Lung (tissue), 12 donors: ENCODE results near the gene TPX2. TPM values are rescaled to one million over a fixed set of nuclear protein-coding genes. Genes with fewer than 3 reads are reported as not detected.

Experiments used
- ATAC-seq: fragments of 200-7000 bp; cut with Tn5 transposase; one replicate; pipeline ENCODE4 v1.9.1; 2020; ENCODE audit warnings: moderate number of reproducible peaks; ENCODE audit not compliant: insufficient read depth, low FRiP score
- DNase-seq, 3 donors: peaks; one replicate each; pipeline ENCODE4 v3.0.0-alpha.2; 2013 to 2017
- H3K27ac ChIP-seq, 2 donors: one replicate each; pipeline ENCODE4 v1.5.1; 2013; ENCODE audit warnings: mild to moderate bottlenecking in 2 of 2, moderate library complexity in 2 of 2, control low read depth in 1 of 2, inconsistent platforms in 1 of 2, low read depth in 1 of 2, low read length in 1 of 2
- H3K27me3 ChIP-seq, 3 donors: one replicate each; pipeline ENCODE4 v1.5.1; 2013; ENCODE audit warnings: low read length in 2 of 3; ENCODE audit not compliant: control insufficient read depth in 3 of 3, insufficient read depth in 3 of 3
- H3K36me3 ChIP-seq, 4 donors: one replicate each; pipeline ENCODE4 v1.5.1; 2013; ENCODE audit warnings: low read length in 4 of 4, mild to moderate bottlenecking in 1 of 4, moderate library complexity in 1 of 4; ENCODE audit not compliant: control insufficient read depth in 4 of 4, insufficient read depth in 4 of 4
- H3K4me1 ChIP-seq, 5 donors: one replicate each; pipeline ENCODE4 v1.5.1; 2013; ENCODE audit warnings: low read length in 5 of 5, mild to moderate bottlenecking in 2 of 5, moderate library complexity in 1 of 5; ENCODE audit not compliant: control insufficient read depth in 5 of 5, insufficient read depth in 5 of 5
- H3K4me3 ChIP-seq: one replicate; pipeline ENCODE4 v1.5.1; 2013; ENCODE audit warnings: mild to moderate bottlenecking, control low read depth, moderate library complexity
- H3K9ac ChIP-seq, 2 donors: one replicate each; pipeline ENCODE4 v1.5.1; 2013; ENCODE audit warnings: low read length in 2 of 2, control low read depth in 1 of 2; ENCODE audit not compliant: insufficient read depth in 1 of 2
- H3K9me3 ChIP-seq, 4 donors: one replicate each; pipeline ENCODE4 v1.5.1; 2013; ENCODE audit warnings: low read length in 3 of 4, mild to moderate bottlenecking in 1 of 4, moderate library complexity in 1 of 4; ENCODE audit not compliant: control insufficient read depth in 4 of 4, insufficient read depth in 3 of 4
- CTCF ChIP-seq: IDR thresholded peaks from 2 replicates; pipeline ENCODE4 v1.5.1; 2012; ENCODE audit warnings: mild to moderate bottlenecking; ENCODE audit errors: control extremely low read depth, extremely low read depth
- WGBS, 2 donors: extraction: QIAGEN DNeasy Blood & Tissue Kit; methylation state at CpG; one replicate each; pipeline ENCODE4 v1.1.7; 2013; 5-methylcytosine and 5-hydroxymethylcytosine counted together
- polyA plus RNA-seq, 2 donors: library from polyadenylated mRNA; stranded (reverse); fragments of 200-250 nt; gene quantifications; one replicate each; pipeline ENCODE4 v1.2.1, GENCODE V29; 2013
- total RNA-seq, 2 donors: library from RNA; depleted of rRNA in 1 of 2; stranded (reverse); fragments of >200 nt in 1 of 2; gene quantifications; one replicate each; pipeline ENCODE4 v1.2.1, GENCODE V29; 2014 to 2021
- donor health status: control.
- donor health status: control.
- donor health status: Bipolar disorder and iron deficiency.
- donor health status: healthy.
- donor health status: DM: yes; HTN: yes; CAD: no.

The TPX2 gene
- total and polyA plus RNA-seq, 4 donors = 1.6 to 6.5 (median 2.0) TPM

GRCh38 chr20:31767805-31768204 is 28.7 kb downstream of the TPX2 start:
- peaks cover 0 to 3% (median 0%) of the 10 kb centered on the region in 5 donors for H3K4me1 ChIP-seq
- H3K36me3 ChIP-seq = peaks cover 0 to 15% (median 7%) of the 10 kb centered on the region in 4 donors
- no peaks in the 10 kb centered on the region for H3K9me3 ChIP-seq
- DNase-seq (no peak), ATAC-seq (no peak)
- H3K9ac ChIP-seq = no peak overlapping the region
- TF ChIP-seq CTCF = no peak
- WGBS, 2 donors = 96 to 98% methylated on average over 3 of the region's 3 CpGs
- no peak overlapping the region for H3K27ac ChIP-seq
- H3K4me3 ChIP-seq = no peak overlapping the region
- no peaks in the 10 kb centered on the region for H3K27me3 ChIP-seq

GRCh38 chr20:31769681-31770080 is 30.6 kb downstream of the TPX2 start:
- Histone ChIP-seq H3K4me1 (peaks cover 0 to 3% (median 0%) of the 10 kb centered on the region in 5 donors), H3K36me3 (peaks cover 0 to 21% (median 9%) of the 10 kb centered on the region in 4 donors), H3K4me3 (no peak overlapping the region), H3K9me3 (no peaks in the 10 kb centered on the region), H3K9ac (no peak overlapping the region), H3K27me3 (no peaks in the 10 kb centered on the region), H3K27ac (no peak overlapping the region)
- DNase-seq = no peak
- WGBS, 2 donors = 93 to 97% methylated on average over 5 of the region's 5 CpGs
- ATAC-seq = no peak
- TF ChIP-seq CTCF = no peak

- no peak for ATAC-seq
- 67 to 89% methylated on average over 1 of the region's 1 CpG for WGBS, 2 donors
These were observed 31.2 kb downstream of the TPX2 start for GRCh38 chr20:31770243-31770642.

More at GRCh38 chr20:31770243-31770642, 31.2 kb downstream of the TPX2 start:
- no peak overlapping the region for H3K27ac ChIP-seq
- H3K4me3 ChIP-seq = no peak overlapping the region
- peaks cover 0 to 20% (median 10%) of the 10 kb centered on the region in 4 donors for H3K36me3 ChIP-seq
- no peaks in the 10 kb centered on the region for H3K27me3 ChIP-seq
- peaks cover 0 to 3% (median 0%) of the 10 kb centered on the region in 5 donors for H3K4me1 ChIP-seq
- no peak overlapping the region for H3K9ac ChIP-seq
- no peaks in the 10 kb centered on the region for H3K9me3 ChIP-seq
- no peak for TF ChIP-seq CTCF
- DNase-seq = no peak
